K562 (cell line): ENCODE data around the gene DNAL4. TPM values are rescaled to one million over a fixed set of nuclear protein-coding genes. Genes with fewer than 3 reads are reported as not detected.
A peak's percentile ranks its signal among the peaks of the same experiment; 100 is the strongest.

ENCODE experiments used
- ATAC-seq: fragments of 200-7000 bp; cut with Tn5 transposase; 3 replicates; pipeline ENCODE4 v1.9.1; 2020; ENCODE audit warnings: moderate library complexity
- BruUV-seq: library from RNA; stranded (reverse); fragments of 400-500 nt; replicated peaks from 2 replicates; lab custom pipeline; 2021; lab: Mats Ljungman, UMichigan
- CTCF ChIA-PET: fragments of 300-600 bp; formaldehyde crosslinking; extraction: SDS; loops from one replicate; lab custom pipeline; 2021; ENCODE audit warnings: low intra/inter-chr PET ratio; lab: Yijun Ruan, JAX
- POLR2A ChIA-PET: fragments of 300-600, 350-650 bp; sonication (Branson Sonifier 250); formaldehyde crosslinking; extraction: SDS; loops from one replicate; lab custom pipeline; 2021; ENCODE audit warnings: antibody characterized with exemption, inconsistent platforms; lab: Yijun Ruan, JAX
- DNase-seq, 4 experiments: peaks; one replicate each; pipeline versions ENCODE4 v3.0.0 to v3.0.0-alpha.2; 2011 to 2018; ENCODE audit warnings: low spot score in 3 of 4, mixed read lengths in 3 of 4; ENCODE audit errors: extremely low read depth in 1 of 4
- FAIRE-seq: peaks from 2 replicates; lab custom pipeline; 2011; peaks lifted over from hg19 to GRCh38; lab: Jason Lieb, UNC
- H2AFZ ChIP-seq: 2 replicates; pipeline ENCODE4 v1.6.0; 2011; ENCODE audit warnings: low read depth, low read length, control low read depth, inconsistent platforms
- H3K27ac ChIP-seq: fragments of 200-600 bp; 3 replicates; pipeline ENCODE4 v1.8.0; 2011; ENCODE audit warnings: low read depth, mild to moderate bottlenecking, control low read depth, inconsistent platforms, low read length, moderate library complexity, mixed read lengths; ENCODE audit errors: extremely low read depth
- H3K27me3 ChIP-seq, 2 experiments: fragments of 300-600 bp in 1 of 2; 2 replicates in 1 of 2; 3 replicates in 1 of 2; pipeline versions ENCODE4 v1.6.0 to v1.8.0; 2011; ENCODE audit warnings: inconsistent platforms in 2 of 2, low read length in 2 of 2, mild to moderate bottlenecking in 1 of 2, mixed read lengths in 1 of 2, moderate library complexity in 1 of 2; ENCODE audit not compliant: control insufficient read depth in 2 of 2, insufficient read depth in 2 of 2
- H3K36me3 ChIP-seq: fragments of 300-600 bp; 3 replicates; pipeline ENCODE4 v1.8.0; 2011; ENCODE audit warnings: mild to moderate bottlenecking, low read length, inconsistent platforms; ENCODE audit not compliant: control insufficient read depth, insufficient read depth
- H3K4me1 ChIP-seq, 2 experiments: fragments of 200-600 bp in 1 of 2; replicated peaks in 1 of 2; 2 replicates in 1 of 2; 3 replicates in 1 of 2; pipeline versions ENCODE4 v1.5.1 to v1.8.0; 2011; ENCODE audit warnings: inconsistent platforms in 2 of 2, low read length in 2 of 2, mild to moderate bottlenecking in 1 of 2, mixed read lengths in 1 of 2, moderate library complexity in 1 of 2; ENCODE audit not compliant: control insufficient read depth in 2 of 2, insufficient read depth in 2 of 2
- H3K4me2 ChIP-seq: 2 replicates; pipeline ENCODE4 v1.6.1; 2011; ENCODE audit warnings: low read length, control low read depth, inconsistent platforms, mixed read lengths; ENCODE audit not compliant: insufficient read depth
- H3K4me3 ChIP-seq: fragments of 200-600 bp; sonication (generic), shearing (Covaris generic); 2 replicates; pipeline ENCODE4 v1.5.1; 2016; ENCODE audit warnings: control low read depth, inconsistent platforms
- H3K79me2 ChIP-seq: fragments of 200-600 bp; 3 replicates; pipeline ENCODE4 v1.8.0; 2011; ENCODE audit warnings: low read length, inconsistent platforms; ENCODE audit not compliant: control insufficient read depth, insufficient read depth
- H3K9ac ChIP-seq, 2 experiments: 2 replicates each; pipeline versions ENCODE4 v1.6.0 to v1.6.1; 2011; ENCODE audit warnings: low read depth in 2 of 2, low read length in 2 of 2, control low read depth in 1 of 2, inconsistent platforms in 1 of 2, mild to moderate bottlenecking in 1 of 2, mixed read lengths in 1 of 2; ENCODE audit not compliant: insufficient read depth in 1 of 2
- H3K9me1 ChIP-seq: one replicate; pipeline ENCODE4 v1.6.0; 2011; ENCODE audit warnings: inconsistent platforms, mild to moderate bottlenecking, low read length, moderate library complexity; ENCODE audit not compliant: control insufficient read depth, insufficient read depth
- H3K9me3 ChIP-seq: replicated peaks from 2 replicates; pipeline ENCODE4 v1.5.1; 2011; ENCODE audit warnings: low read depth, low read length, inconsistent platforms; ENCODE audit not compliant: control insufficient read depth, insufficient read depth
- H4K20me1 ChIP-seq: replicated peaks from 2 replicates; pipeline ENCODE4 v1.6.1; 2011; ENCODE audit warnings: low read length, inconsistent platforms, mixed read lengths; ENCODE audit not compliant: control insufficient read depth, insufficient read depth
- CCNT2 ChIP-seq: IDR thresholded peaks from 2 replicates; pipeline ENCODE4 v1.6.1; 2011; ENCODE audit warnings: borderline replicate concordance, low read depth, mild to moderate bottlenecking, moderate library complexity, mixed read lengths, low read length; ENCODE audit not compliant: insufficient read length; ENCODE audit errors: extremely low read depth
- HDAC6 ChIP-seq: IDR thresholded peaks from 2 replicates; pipeline ENCODE4 v1.6.1; 2012; ENCODE audit warnings: low read depth, mild to moderate bottlenecking, control low read depth, inconsistent platforms, low read length, moderate library complexity
- KAT8 ChIP-seq: fragments of 450-650 bp; IDR thresholded peaks from 2 replicates; pipeline ENCODE4 v1.6.1; 2016; ENCODE audit warnings: low read depth, mild to moderate bottlenecking
- POLR2AphosphoS5 ChIP-seq: IDR thresholded peaks from 2 replicates; pipeline ENCODE4 v1.6.1; 2011; ENCODE audit warnings: mild to moderate bottlenecking, low read depth, low read length, moderate library complexity; ENCODE audit not compliant: control insufficient read depth, insufficient read depth
- PURB ChIP-seq: sonication (generic); formaldehyde crosslinking; IDR thresholded peaks from 2 replicates; pipeline ENCODE4 v1.9.0; 2021; ENCODE audit warnings: low read depth, mild to moderate bottlenecking, missing genetic modification reagents
- TCFL5 ChIP-seq: fragments of 250-450 bp; sonication (Bioruptor Pico); conservative IDR thresholded peaks from 2 replicates; pipeline ENCODE4 v1.6.1; 2021; ENCODE audit warnings: mild to moderate bottlenecking, moderate library complexity, matching md5 sums
- ZNF24 ChIP-seq: fragments of 450-650 bp; IDR thresholded peaks from 2 replicates; pipeline ENCODE4 v1.6.1; 2016
- ZNF785 ChIP-seq: fragments of 250-450 bp; sonication (Bioruptor Pico); IDR thresholded peaks from 2 replicates; pipeline ENCODE4 v1.4.0; 2020; ENCODE audit warnings: mild to moderate bottlenecking
- WGBS: fragments of 100-300 bp; shearing (Covaris generic); methylation state at CpG from one replicate; pipeline ENCODE4 v1.1.6; 2016; ENCODE audit warnings: low coverage, mixed read lengths; ENCODE audit not compliant: insufficient coverage; ENCODE audit errors: missing lambda C conversion rate; 5-methylcytosine and 5-hydroxymethylcytosine counted together
- in situ Hi-C: fragments of 300-500 bp; cut with MboI; formaldehyde crosslinking; loops from 4 replicates; pipeline ENCODE4 v1.15.0; 2018; ENCODE audit warnings: inconsistent platforms, mixed read lengths
- intact Hi-C: fragments of 100-400 bp; cut with micrococcal nuclease; formaldehyde crosslinking; loops from 2 replicates; pipeline ENCODE4 v1.14.2; 2022
- polyA plus RNA-seq, 8 experiments: library from polyadenylated mRNA; depleted of rRNA in 4 of 8; stranded (reverse) in 5 of 8; unstranded in 3 of 8; fragments of >200 nt; fragmentation: Nextera tagmentation in 2 of 8; fragmentation: Illumina TruSeq in 1 of 8; extraction: Ambion mirVana in 2 of 8; extraction: Trizol in 1 of 8; gene quantifications; 2 replicates each; pipeline versions ENCODE4 v1.2.1 to v1.2.3, GENCODE V29; 2011 to 2014; ENCODE audit warnings: inconsistent platforms in 1 of 8, missing spikeins in 1 of 8
- total RNA-seq, 7 experiments: library from RNA; depleted of rRNA in 6 of 7; stranded (reverse); fragments of >200 nt in 6 of 7; fragmentation: Illumina TruSeq in 2 of 7; extraction: Trizol in 2 of 7; gene quantifications; 2 replicates each; pipeline versions ENCODE4 v1.2.1 to v1.2.3, GENCODE V29; 2011 to 2021; ENCODE audit warnings: low replicate concordance in 1 of 7
- TF ChIP-seq, protein P1 (sequence below), 2 experiments: IDR thresholded peaks in 1 of 2; conservative IDR thresholded peaks in 1 of 2; 2 replicates each; pipeline ENCODE4 v1.6.1; 2016; ENCODE audit warnings: low read depth in 2 of 2, mild to moderate bottlenecking in 1 of 2, missing compliant biosample characterization in 1 of 2, missing genetic modification characterization in 1 of 2, moderate library complexity in 1 of 2
- TF ChIP-seq, protein P2 (sequence below): fragments of 250-450 bp; sonication (Bioruptor Pico); IDR thresholded peaks from 2 replicates; pipeline ENCODE4 v1.5.0; 2020; ENCODE audit warnings: mild to moderate bottlenecking, borderline replicate concordance
- TF ChIP-seq, protein P3 (sequence below): fragments of 450-650 bp; IDR thresholded peaks from 2 replicates; pipeline ENCODE4 v1.6.1; 2016

Gene DNAL4
- total and polyA plus RNA-seq, 9 of the 15 experiments (the other 6 are each of a cell fraction or from before 2014, with no cell fraction given), result 0.20 to 9.4 (median 5.2) TPM

DNA sequence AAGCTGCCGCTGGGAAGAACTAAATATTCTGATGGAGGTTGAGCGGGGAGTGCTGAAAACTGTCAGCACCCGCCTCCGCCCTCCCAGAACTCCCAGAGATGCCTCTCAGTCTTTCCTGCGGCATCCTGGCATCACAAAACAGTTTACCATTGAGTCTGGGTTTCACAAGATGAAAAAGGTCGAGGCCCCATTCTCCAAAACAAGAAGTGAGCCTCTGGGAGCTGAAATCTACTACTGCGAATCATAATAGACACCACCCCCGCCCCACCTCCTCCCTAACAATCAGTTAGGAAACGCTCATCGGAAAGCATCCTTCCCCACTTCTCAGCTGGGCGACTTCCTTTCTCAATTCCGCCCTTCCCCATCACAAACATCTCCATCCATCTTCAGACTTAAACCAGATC, 39.2 kb downstream of the DNAL4 start (continued):
- no peak for TF ChIP-seq HDAC6

DNA sequence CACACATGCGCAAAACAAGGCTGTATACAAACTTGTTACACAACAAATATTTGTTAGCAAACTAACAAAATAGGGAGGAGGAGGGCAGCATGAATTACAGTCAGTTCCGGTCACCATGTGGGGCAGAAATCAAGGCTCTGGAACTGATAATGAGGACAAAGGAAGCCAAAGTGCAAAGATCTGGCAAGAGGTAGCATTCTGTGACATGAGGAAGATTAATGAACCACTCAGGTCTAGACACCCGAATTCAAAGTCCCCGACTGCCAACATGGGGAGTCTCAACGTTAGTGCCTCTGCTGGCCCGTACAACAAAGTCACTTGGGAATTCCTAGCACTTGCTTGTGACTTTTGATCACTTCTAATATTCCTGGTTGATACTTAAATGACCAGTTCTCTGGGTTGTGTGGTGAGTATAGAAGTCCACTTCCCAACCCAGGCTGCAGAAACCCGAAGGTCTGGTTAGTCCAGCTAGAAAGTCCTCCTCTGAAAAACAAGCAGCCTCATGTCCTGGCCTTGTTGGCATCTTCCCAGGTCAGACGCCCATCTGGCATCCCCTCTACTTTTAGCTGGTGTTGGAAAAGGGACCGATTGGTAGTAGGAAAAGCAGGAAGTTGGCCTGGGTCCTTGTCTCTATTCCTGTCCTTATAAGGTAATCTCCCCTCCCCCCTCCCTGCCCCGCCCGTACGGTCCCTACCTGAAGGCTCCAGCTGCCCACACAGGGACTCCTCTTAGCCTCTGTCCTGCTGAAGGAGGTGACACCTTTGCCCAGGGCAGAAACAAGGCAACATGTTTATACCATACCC, 39.8 kb downstream of the DNAL4 start:
- H3K4me3 ChIP-seq, result peak overlapping the region; percentile 62
- intact Hi-C loops, result no loop called here
- peaks cover 39% of the 10 kb centered on the region; the same call in 2 of the 3 replicates for H3K36me3 ChIP-seq
- H3K4me2 ChIP-seq, result peak overlapping the region; percentile 87
- no peaks in the 10 kb centered on the region for H3K27me3 ChIP-seq
- BruUV-seq, result TSS peak; percentile 58
- DNase-seq, result peak in 2 of 4 experiments; percentile 28 to 43
- no peaks in the 10 kb centered on the region for H3K9me1 ChIP-seq
- ATAC-seq, result peak; percentile 52; the same call in 2 of the 3 replicates
- peaks cover 4 to 37% of the 10 kb centered on the region in 2 experiments; a peak in 4 of 5 replicates for H3K4me1 ChIP-seq
- H2AFZ ChIP-seq, result no peak overlapping the region
- peaks cover 23% of the 10 kb centered on the region for H3K79me2 ChIP-seq
- H3K9ac ChIP-seq, result peak overlapping the region; percentile 90 to 97; a peak in 3 of 4 replicates
- no peaks in the 10 kb centered on the region for H3K9me3 ChIP-seq
- H4K20me1 ChIP-seq, result no peaks in the 10 kb centered on the region; the same call in 1 of the 2 replicates
- peak overlapping the region; percentile 48 for H3K27ac ChIP-seq
- POLR2A ChIA-PET, result interaction anchor here (0.8 kb wide), 2 partner anchors 17 to 32 kb away, joined by 3 to 4 read pairs; no protein-coding TSS in a partner anchor
- in situ Hi-C loops, result no loop called here
- no peak for FAIRE-seq
- 38% methylated on average over 8 of the region's 12 CpGs for WGBS
- CTCF ChIA-PET, result no interaction called here
- no peak for TF ChIP-seq TCFL5
- no peak for TF ChIP-seq KAT8
- TF ChIP-seq POLR2AphosphoS5, result no peak
- no peak for TF ChIP-seq CCNT2
- TF ChIP-seq, protein P1, sequence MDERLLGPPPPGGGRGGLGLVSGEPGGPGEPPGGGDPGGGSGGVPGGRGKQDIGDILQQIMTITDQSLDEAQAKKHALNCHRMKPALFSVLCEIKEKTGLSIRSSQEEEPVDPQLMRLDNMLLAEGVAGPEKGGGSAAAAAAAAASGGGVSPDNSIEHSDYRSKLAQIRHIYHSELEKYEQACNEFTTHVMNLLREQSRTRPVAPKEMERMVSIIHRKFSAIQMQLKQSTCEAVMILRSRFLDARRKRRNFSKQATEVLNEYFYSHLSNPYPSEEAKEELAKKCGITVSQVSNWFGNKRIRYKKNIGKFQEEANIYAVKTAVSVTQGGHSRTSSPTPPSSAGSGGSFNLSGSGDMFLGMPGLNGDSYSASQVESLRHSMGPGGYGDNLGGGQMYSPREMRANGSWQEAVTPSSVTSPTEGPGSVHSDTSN (CRISPR knock-in tag; IDR thresholded peaks at IDR 0.05; ENCODE audit: low read depth), result no peak
- TF ChIP-seq, protein P1 (tag; conservative IDR thresholded peaks at IDR 0.05; ENCODE audit: low read depth), result peak; percentile 73
- no peak for TF ChIP-seq PURB
- no peak for TF ChIP-seq ZNF24
- TF ChIP-seq, protein P2, sequence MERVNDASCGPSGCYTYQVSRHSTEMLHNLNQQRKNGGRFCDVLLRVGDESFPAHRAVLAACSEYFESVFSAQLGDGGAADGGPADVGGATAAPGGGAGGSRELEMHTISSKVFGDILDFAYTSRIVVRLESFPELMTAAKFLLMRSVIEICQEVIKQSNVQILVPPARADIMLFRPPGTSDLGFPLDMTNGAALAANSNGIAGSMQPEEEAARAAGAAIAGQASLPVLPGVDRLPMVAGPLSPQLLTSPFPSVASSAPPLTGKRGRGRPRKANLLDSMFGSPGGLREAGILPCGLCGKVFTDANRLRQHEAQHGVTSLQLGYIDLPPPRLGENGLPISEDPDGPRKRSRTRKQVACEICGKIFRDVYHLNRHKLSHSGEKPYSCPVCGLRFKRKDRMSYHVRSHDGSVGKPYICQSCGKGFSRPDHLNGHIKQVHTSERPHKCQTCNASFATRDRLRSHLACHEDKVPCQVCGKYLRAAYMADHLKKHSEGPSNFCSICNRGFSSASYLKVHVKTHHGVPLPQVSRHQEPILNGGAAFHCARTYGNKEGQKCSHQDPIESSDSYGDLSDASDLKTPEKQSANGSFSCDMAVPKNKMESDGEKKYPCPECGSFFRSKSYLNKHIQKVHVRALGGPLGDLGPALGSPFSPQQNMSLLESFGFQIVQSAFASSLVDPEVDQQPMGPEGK (CRISPR knock-in tag), result no peak
- no peak for TF ChIP-seq ZNF785 (CRISPR knock-in tag)
- TF ChIP-seq, protein P3, sequence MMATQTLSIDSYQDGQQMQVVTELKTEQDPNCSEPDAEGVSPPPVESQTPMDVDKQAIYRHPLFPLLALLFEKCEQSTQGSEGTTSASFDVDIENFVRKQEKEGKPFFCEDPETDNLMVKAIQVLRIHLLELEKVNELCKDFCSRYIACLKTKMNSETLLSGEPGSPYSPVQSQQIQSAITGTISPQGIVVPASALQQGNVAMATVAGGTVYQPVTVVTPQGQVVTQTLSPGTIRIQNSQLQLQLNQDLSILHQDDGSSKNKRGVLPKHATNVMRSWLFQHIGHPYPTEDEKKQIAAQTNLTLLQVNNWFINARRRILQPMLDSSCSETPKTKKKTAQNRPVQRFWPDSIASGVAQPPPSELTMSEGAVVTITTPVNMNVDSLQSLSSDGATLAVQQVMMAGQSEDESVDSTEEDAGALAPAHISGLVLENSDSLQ, result peak; percentile 28; the same call in 1 of the 2 replicates
